H1 (cell line): Measurements from ENCODE around the gene PLAC9. TPM values are rescaled to one million over a fixed set of nuclear protein-coding genes. Genes with fewer than 3 reads are reported as not detected.

Experiments used
- EP300 ChIP-seq, 2 experiments: IDR thresholded peaks; 1 replicate in 1 of 2; 2 replicates in 1 of 2; pipeline ENCODE4 v1.6.1; 2011 to 2012; ENCODE audit warnings: low read depth in 2 of 2, low read length in 2 of 2, mild to moderate bottlenecking in 2 of 2, borderline replicate concordance in 1 of 2, inconsistent platforms in 1 of 2, moderate library complexity in 1 of 2
- MAX ChIP-seq: IDR thresholded peaks from 2 replicates; pipeline ENCODE4 v1.6.1; 2012; ENCODE audit warnings: inconsistent platforms
- POU5F1 ChIP-seq: IDR thresholded peaks from 2 replicates; pipeline ENCODE4 v1.6.1; 2011; ENCODE audit warnings: low read depth, mild to moderate bottlenecking, low read length, moderate library complexity
- RFX5 ChIP-seq: IDR thresholded peaks from 2 replicates; pipeline ENCODE4 v1.6.1; 2011; ENCODE audit warnings: low read depth, low read length, improper control_type of control experiment, borderline replicate concordance
- RXRA ChIP-seq: IDR thresholded peaks from 2 replicates; pipeline ENCODE4 v1.6.1; 2011; ENCODE audit warnings: low read depth, mild to moderate bottlenecking, low read length, moderate library complexity; ENCODE audit not compliant: insufficient read depth
- SIN3A ChIP-seq, 2 experiments: IDR thresholded peaks in 1 of 2; conservative IDR thresholded peaks in 1 of 2; 2 replicates each; pipeline ENCODE4 v1.6.1; 2011 to 2012; ENCODE audit warnings: low read length in 2 of 2, improper control_type of control experiment in 1 of 2, low read depth in 1 of 2, mild to moderate bottlenecking in 1 of 2
- polyA plus RNA-seq, 7 experiments: library from polyadenylated mRNA; depleted of rRNA in 3 of 7; stranded (reverse) in 5 of 7; unstranded in 2 of 7; fragments of >200 nt in 5 of 7; fragments of 200-250 nt in 2 of 7; gene quantifications; 1 replicate in 5 of 7; 2 replicates in 1 of 7; 4 replicates in 1 of 7; pipeline versions ENCODE4 v1.2.1 to v1.2.3, GENCODE V29; 2011 to 2013; ENCODE audit warnings: missing spikeins in 2 of 7, mixed read lengths in 2 of 7
- total RNA-seq: library from RNA; stranded (reverse); fragmentation: NEBNext Ultra II Directional; extraction: Animal tissue kit (Norgen Biotek cat#: 25700); gene quantifications from 2 replicates; pipeline ENCODE4 v1.2.1, GENCODE V29; 2021

Gene PLAC9
- total and polyA plus RNA-seq, 2 of the 8 experiments (the other 6 are each of a cell fraction or from before 2014, with no cell fraction given): 8.4 to 16.7 TPM

DNA sequence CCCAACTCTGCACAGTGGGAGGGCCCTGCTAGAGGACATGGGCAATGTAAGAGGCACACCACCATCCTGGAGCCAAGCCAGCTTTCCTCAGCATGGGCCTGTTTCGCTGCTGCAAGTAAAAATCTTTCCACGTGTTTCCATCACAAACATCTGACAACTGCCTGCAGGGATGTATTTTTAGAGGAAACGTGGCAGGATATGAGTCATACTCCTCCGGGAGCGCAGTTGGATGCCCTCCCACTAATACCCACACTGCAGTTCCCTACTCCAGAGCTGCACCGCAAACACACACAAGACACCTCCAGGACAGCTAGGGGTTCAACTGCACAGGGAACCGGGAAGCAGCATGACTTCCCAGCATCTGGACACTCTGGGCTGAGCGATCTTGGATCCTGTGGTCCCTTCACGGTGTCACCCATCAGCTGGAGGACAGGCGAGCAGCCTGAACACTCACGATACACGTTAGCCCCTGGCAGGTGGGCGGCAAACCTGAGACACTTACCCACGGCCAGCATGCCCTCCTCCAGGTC is 26.1 kb downstream of the PLAC9 start (continued):
- TF ChIP-seq RFX5 (no peak), RXRA (no peak), MAX (no peak), EP300 (IDR thresholded peaks at IDR 0.05; ENCODE audit: borderline replicate concordance in 1 of 2, low read depth in 2 of 2, low read length in 2 of 2) (no peak), POU5F1 (no peak), SIN3A (conservative IDR thresholded peaks at IDR 0.05 in 1 of 2, IDR thresholded peaks at IDR 0.05 in 1 of 2; ENCODE audit: low read depth in 1 of 2, low read length in 2 of 2) (no peak)
